Stimulated activated CD4-positive, alpha-beta T cell treated with anti-CD3 and anti-CD28 coated beads, Interleukin-1b, Interleukin-23, amount 100 ng/mL, for 24 hours (primary cell): ENCODE results near the gene ACVR1.

ENCODE experiments used
- DNase-seq, 4 experiments: peaks; one replicate each; pipeline ENCODE4 v3.0.0-alpha.2; 2020; ENCODE audit warnings: low read depth in 4 of 4, low spot score in 1 of 4

ACVR1 gene

DNA sequence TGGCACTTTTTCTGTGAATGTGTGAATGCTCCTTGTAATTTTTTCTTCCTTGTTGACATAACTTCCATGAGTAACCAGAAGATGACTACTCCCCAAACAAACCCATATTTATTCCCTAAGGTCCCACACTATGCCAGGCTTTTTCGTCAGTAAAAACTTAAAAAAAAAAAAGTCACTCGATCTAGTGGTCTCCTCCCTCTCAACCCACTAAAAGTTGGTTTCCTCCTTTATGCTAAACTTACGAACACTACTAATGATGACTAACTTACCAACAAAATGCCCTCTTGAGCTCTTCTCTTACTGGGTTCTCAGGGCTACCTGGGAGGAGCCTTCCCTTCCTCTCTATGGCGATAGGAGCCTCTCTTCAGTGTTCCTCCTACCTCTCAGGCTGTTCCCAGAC lies 18.2 kb downstream of the ACVR1 start:
- no peak for DNase-seq

DNA sequence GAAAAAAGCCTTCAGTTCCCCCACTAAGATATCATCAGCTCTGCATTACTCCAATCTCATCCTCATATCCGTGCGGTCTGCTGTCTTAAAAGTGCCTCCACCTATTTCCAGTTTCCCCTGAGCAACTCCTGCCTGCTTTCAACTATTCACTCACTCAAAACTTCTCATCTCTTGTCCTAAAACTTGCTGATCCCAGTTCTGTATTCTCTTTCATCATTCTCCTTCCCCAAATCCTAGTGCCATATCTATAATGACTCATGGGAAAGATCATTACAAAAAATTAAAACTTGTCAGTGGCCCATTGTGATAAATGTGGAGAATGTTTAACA lies 20.0 kb downstream of the ACVR1 start:
- no peak for DNase-seq

DNA sequence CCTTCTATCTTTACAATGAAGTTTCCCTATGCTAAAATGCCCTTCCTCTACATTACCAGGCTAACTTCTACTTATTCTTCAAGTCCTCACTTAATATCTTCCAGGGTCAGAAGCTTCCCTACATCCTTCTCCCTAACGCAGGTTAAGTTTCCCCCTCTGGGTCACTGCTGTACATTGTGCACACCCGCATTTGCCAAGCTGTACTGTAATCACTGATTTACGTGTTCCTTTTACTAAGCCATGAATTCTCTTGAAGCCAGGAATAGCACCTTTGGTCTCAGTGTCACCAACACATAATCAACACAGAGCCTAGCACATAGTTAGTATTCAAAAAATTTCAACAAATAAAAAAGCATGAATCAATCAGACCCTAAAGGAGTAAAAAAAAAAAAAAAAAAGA lies 22.3 kb downstream of the ACVR1 start:
- no peak for DNase-seq

DNA sequence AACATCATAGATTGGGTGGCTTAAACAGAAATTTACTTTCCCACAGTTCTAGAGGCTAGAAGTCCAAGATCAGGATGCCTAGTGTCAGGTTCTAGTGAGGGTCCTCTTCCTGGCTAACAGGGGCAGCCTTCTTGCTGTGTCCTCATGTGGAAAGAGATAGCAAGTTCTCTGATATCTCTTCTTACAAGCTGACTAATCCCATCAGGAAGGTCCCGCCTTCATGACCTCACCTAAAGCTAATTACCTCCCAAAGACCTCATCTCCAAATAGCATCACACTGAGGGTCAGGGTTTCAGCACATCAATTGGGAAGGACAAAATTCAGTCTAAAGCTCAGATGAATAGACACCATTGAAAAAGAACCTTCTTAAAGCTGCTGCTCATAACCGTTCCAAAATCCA lies 22.9 kb downstream of the ACVR1 start:
- no peak for DNase-seq

DNA sequence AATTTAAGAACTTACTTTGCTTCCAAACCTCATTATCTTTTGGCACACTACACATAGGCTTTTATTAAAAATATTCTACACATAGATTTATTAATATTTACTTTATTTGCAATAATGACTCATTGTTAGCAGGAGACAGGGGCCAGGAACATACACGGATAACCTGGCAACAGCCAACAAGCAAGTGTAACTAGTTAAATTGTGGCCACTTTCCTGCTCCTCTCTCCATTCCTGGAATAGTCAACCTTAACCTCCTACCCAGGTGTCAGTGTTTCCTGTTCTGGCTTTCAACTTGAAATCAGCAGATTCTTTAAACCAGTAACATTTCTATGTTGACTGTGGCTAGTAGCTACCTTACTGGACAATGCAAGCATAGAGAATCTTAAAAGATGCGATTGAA lies 26.5 kb downstream of the ACVR1 start:
- no peak for DNase-seq

DNA sequence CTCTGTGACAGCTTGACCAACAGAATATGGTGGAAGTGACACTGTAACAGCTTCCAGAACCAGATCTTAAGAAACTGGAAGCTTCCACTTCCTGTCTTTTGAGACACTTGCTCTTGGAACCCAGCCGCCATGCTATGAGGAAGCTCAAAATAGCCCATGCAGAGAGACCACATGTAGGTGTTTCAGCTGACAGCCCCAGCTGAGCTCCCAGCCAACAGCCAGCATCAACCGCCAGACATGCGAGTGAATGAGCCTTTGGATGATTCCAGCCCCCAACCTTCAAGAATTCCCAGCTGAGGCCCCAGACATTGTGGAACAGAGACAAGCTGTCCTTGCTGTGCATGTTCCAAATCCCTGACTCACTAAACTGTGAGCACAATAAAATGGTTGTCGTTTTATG lies 27.9 kb downstream of the ACVR1 start:
- no peak for DNase-seq

DNA sequence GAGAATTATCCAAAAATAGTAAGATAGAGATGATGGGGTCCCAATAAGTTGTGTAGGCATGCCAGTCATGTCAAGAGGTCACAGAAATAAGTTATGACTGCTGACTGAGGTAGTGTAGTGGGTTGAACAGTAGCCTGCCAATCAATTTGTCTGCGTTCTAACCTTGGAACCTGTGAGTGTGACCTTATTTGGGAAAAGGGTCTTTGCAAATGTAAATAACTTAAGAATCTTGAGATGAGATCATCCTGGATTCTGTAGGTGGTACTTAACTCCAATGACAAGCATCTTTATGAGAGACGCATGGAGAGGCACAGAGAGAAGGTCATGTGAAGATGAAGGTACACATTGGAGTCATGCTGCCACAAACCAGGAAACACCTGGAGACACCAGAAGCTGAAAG lies 31.0 kb downstream of the ACVR1 start:
- DNase-seq, result no peak

DNA sequence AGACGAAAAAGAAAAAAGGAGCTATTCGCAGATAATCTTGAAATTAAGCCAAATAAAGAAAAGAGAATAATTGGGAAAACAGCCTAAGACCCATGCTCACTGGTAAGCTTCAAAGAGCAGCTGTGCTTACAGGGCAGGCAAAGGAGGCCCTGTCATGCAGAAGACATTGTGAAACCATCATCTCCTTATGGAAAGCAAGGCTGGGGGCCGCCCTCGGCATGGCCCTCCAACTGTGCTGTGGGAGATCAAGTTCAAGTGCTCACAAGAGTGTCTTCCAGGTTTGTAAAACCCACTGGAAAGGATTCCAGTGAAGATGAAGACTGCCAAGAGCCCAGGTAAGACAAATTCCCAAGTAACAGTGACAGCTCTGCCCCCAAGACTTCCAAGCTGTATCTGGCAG lies 32.2 kb downstream of the ACVR1 start:
- no peak for DNase-seq

DNA sequence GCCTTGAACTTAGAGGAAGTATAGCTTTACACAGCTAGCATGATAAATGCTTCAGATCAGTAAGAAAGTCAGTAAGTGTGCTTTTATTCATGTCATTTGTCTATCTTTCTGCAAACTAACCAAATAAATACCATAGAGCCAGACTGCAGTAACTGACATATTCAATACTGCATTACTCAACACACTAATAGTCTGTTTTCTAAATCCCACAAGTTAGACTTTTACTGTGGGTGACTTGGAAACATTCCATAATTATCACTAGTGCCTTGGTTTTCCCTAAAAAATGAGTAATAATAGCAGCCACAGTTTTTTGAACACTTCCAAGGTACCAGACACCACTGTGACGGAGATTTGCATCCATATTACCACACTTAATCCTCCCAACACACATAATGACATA lies 33.0 kb downstream of the ACVR1 start:
- no peak for DNase-seq

DNA sequence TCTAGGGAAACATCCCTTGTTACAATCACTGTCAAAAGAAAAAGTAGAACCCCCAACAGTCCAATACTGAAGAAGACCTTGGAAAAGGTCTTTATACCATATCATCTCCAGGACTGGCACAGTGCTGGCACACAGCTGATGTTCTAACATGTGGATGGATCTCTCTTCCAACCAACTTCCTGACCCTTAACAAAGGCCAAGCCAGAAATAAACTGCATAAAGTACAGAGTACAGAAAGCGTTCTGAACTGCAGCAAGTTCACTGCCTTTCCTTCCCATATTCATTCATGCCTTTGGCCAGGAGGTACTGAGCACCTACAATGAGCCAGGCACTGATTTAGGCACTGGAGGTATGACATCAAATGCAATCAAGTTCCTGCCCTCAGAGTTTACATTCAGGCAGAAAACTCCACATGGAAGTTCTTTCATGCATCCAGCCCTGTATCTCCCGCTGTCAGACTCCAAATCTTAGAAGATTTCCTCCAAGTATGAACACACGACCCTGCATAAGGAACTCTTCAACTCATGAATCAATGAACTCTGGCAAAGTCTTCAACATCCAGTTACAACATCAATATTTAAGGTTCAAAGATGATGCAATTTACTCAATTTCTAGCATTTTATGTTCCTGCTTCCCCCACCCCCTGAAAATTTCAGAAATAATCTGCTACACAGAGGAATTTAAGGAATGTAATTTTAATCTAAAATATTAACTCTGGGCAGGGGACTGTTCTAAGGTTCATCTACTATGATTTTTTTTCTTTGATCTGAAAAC lies 33.8 kb downstream of the ACVR1 start:
- no peak for DNase-seq

DNA sequence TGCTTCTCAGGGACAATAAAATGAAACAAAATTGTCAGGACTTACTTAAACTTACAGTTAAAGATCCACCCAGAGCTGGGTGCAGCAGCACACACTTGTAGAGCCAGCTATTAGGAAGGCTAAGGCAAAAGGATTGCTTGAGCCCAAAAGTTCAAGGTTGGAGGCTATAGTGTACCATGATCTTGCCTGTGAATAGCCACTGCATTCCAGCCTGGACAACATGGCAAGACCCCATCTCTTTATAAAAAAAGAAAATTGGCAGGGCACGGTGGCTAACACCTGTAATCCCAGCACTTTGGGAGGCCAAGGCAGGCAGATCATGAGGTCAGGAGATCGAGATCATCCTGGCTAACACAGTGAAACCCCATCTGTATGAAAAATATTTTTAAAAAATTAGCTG lies 34.6 kb downstream of the ACVR1 start:
- DNase-seq, result no peak

DNA sequence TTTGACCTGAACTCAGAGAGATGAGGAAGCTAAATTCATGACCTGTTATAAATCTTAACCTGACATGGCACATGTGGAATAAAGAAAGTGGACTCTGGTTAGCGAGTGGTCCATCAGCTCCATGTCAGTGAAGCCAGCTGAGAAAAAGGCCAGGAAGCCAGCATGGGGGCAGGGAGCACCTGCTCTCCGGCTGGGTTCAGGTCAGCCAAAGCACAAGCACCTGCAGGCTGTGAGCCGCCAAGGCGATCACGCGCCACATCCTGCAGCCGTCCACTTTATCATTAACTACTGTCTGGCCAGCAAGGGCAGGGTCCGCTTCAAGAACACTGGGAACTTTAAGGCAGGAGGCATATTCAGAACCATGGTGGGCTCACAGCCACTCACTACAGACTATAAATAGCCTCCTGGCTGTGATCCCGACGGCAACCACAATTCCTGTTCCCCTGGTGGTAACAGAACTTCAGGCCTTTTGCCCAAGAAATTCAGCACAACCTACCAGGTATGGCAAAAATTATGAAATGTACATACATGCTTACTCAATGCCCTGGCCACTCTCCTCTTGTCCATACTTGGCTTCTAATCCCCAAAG lies 35.5 kb downstream of the ACVR1 start:
- DNase-seq, result no peak

DNA sequence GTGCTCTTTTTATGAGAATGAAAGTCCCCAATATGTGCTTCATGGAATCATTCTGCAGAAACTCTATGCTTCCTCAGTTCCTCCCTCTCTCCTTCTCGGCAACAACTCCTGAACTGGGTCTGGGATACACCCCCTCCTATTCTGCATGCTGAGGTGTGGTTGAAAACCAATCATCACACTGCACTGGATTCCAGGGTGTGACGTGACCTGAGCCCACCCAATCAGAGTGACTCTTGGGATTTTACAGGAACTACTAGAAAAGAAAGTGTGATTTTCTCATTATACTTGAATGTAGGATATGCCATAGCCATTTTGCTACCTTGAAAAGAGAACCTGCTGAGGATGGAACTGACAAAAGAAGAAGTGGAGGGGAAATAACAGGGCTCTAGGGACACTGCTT lies 36.3 kb downstream of the ACVR1 start:
- DNase-seq, result no peak

DNA sequence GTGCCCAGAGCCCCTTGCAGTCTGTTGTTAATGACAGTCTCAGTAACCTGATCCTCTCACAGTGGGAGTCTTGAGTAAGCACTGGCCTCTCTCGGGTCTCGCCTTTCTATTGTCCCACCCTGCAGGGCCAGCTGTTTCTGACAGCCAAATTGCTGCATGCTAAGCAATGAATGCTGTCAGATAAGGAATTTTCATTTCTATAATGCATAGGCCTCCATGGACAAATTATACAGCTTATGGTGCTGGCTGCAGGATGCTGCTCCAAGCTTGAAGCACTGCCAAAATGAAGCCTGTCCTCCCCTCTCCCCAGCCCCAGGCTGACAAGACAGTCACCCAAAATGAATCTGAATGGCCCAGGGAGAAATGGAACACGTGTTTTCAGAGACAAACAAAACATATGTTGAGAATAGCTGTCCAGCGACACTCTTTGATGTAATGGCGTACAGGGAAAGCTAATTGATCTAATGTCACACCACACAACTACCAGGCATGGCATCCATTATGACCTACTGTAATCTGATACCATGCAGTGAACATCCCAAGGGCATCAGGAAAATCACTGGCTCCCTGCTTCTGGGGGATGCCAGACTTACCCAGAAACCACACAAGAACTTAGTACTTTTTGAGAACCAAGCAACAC lies 36.8 kb downstream of the ACVR1 start:
- no peak for DNase-seq

DNA sequence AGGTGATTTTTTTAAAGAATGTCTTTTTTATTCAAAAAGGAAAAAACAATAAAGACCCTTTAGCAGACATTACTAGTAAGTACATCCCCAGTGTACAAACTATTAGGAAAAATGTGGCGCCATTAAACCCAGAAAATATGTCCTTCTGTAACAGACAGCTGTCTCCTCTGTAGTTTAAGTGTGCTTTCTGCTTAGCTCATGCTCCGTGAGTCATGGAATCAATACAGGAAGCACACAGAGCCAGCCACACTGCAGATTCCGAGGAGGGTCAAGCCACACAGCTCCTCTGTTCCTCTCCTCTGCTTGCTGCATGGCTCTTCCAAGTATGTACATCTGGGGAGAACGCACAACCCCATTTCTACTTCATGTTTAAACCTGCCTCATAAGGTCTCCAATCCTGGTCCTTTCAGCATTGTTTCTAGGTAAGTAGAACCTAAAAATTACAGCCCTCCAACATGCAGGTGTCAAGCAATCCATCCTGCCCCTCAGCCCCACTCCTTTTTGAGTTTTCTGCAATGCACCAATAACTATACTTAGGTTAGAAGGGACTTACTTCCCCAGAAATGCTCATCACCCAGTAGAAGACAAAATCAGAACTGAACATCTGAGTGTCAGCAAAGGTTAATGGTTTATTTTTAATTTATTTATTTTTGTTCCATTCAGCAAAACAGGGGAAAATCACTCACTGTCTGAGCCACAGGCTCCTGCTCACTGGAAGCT lies 37.5 kb downstream of the ACVR1 start:
- DNase-seq, result peak in 1 of 4 experiments; percentile 14

DNA sequence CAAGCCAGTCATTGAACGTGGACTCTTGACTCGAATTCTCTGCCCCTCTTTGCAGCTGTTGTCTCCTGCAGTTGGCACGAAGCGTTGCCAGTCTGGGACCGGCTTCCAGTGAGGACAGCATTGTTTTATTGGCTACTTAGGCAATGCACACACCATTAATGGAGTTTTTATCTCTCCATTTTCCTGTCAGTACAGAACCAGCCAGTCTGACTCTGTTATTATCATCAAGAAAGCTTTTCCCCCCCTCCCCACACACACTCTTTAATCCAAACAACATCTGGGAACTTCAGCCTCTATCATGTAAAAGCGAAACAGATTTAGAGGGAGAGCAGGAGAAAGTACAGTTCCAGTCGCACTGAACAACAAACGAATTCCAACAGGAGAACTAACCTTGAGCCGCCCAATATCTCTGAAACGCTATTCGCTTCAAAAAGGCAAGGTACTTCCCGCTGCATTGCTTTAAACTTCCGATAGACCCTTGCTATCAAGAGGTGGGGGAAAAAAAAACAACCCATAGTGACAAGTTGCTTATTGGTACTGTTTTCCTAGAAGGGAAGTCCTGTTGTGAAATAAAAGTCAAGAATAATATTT lies 38.2 kb downstream of the ACVR1 start:
- no peak for DNase-seq

DNA sequence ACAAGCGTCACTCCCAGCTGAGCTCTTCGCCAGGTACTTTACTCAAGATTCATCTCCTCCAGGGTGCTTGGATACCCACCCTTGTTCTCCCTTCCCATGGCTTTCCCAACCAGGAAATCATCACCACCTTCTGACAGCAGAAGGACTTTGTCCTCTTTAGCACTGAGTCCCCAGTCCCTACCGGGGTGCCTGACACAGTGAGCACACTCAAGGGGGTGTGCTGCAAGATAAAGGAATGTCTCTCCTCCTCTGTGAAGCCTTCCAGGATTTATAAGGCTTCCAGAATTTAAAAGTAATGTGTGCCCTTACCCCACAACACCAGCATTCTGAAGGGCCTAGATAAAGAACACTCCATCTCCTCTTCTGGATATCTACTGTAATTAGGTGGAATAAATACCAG lies 39.6 kb downstream of the ACVR1 start:
- no peak for DNase-seq

DNA sequence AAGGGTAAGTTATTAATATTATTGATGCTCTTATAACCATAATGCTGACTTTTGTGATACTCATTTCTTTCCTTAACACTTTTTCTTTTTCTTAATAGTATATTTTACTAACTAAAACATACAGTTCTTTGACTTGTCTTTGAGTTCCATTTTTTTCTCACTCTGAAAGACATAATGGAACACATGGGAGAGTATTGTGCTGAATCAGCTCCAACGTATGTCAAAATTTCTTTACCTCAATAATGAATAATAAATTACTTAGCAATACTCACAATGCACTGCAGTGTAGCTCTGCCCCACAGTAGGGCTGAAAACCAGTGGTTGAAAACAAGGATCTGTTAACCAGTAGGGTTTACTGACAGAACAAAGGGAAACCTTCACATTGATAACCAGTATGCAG lies 40.7 kb downstream of the ACVR1 start:
- DNase-seq, result no peak

DNA sequence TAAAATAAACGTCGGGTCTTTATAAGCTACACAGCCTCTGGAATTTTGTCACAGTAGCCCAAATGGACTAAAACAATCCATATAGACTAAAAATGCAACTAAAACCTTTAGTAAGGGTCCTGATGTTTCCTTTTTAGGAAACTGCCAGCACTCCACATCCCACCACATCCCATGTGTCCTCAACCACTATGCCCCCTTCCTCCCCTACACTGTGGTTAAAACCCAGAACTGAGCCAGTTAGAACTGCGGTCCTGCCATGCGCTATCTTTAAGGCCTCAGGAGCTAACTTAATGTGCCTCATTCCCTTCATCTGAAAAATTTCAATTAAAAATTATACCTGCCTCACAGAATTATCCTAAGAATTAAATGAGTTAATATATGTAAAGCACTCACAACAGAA lies 41.1 kb downstream of the ACVR1 start:
- DNase-seq, result no peak

DNA sequence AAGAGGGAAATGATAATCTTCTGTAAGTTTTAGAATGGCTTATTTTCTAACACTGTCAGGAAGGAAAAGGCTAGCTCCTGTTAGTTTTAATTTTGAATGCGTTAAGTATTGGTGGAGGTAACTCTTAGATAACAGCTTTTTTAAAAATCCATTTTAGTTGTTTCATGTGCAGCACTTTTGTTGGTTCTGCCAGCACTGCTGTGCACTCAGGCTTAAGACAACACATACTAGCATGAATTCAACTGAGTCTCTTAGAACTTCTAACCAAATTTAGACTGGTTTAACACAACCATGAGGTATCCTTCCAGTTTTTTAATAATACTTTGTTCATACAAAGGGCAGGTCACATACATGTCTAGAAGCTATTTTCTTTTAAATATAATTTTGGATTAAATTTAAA lies 42.4 kb downstream of the ACVR1 start:
- no peak for DNase-seq

DNA sequence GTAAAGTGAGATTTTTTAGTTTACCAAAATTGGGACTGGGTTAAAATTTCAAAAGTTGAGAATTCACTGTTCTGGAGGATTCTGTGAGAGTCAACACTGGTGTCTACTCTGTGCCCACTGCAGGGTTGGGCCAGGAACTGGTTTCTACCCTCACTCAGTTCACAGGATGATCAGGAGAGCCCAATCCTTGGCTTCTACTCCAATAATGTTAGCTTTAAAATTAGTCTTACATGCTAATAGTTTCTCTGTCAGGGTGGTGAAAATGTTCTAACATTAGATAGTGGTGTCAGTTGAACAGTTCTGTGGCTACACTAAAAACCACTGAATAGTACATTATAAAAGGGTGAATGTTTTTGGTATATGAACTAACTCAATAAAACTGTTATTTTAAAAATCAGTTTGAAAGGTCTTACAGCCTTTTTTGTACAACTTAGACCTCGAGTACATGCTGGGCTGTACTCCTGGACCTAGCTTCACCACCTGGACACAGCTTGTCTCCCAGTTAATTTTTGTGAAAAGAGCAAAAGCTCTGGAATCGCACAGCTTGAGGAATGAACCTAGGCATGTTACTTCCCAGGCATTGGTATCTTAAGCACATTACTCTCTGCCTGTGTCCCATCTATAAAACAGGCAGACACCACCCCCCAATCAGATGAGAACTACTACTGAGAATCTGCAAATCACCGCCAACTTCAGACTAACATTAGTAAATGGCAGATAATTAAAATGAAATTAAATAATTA lies 44.4 kb downstream of the ACVR1 start:
- no peak for DNase-seq
